K562 (cell line): Measurements from ENCODE around the gene PCP4L1. TPM values are rescaled to one million over a fixed set of nuclear protein-coding genes. Genes with fewer than 3 reads are reported as not detected.

ENCODE experiments used
- AFF4 ChIP-seq: sonication (generic); formaldehyde crosslinking; IDR thresholded peaks from 2 replicates; pipeline ENCODE4 v1.8.0; 2023; ENCODE audit warnings: mild to moderate bottlenecking, missing genetic modification reagents
- ARID2 ChIP-seq: fragments of 450-650 bp; IDR thresholded peaks from 2 replicates; pipeline ENCODE4 v1.6.1; 2017; ENCODE audit warnings: antibody characterized with exemption, mild to moderate bottlenecking
- CREB5 ChIP-seq: fragments of 250-450 bp; sonication (Bioruptor Pico); IDR thresholded peaks from 2 replicates; pipeline ENCODE4 v1.5.0; 2020; ENCODE audit warnings: mild to moderate bottlenecking
- DACH1 ChIP-seq: fragments of 450-650 bp; IDR thresholded peaks from 2 replicates; pipeline ENCODE4 v1.6.1; 2018; ENCODE audit not compliant: partially characterized antibody
- EWSR1 ChIP-seq: fragments of 450-650 bp; IDR thresholded peaks from 2 replicates; pipeline ENCODE4 v1.6.1; 2018; ENCODE audit warnings: borderline replicate concordance, mild to moderate bottlenecking, low read depth, moderate library complexity; ENCODE audit not compliant: partially characterized antibody
- GTF2F1 ChIP-seq: IDR thresholded peaks from 2 replicates; pipeline ENCODE4 v1.6.1; 2011; ENCODE audit warnings: low read depth, low read length, improper control_type of control experiment
- HMG20B ChIP-seq: fragments of 250-450 bp; sonication (Bioruptor Pico); IDR thresholded peaks from 2 replicates; pipeline ENCODE4 v1.5.0; 2021; ENCODE audit warnings: mild to moderate bottlenecking
- JUNB ChIP-seq: fragments of 450-650 bp; formaldehyde crosslinking; conservative IDR thresholded peaks from 2 replicates; pipeline ENCODE4 v1.4.0; 2020; ENCODE audit warnings: mild to moderate bottlenecking
- NR0B1 ChIP-seq: fragments of 450-650 bp; IDR thresholded peaks from one replicate; pipeline ENCODE4 v1.6.1; 2018; ENCODE audit warnings: mild to moderate bottlenecking, moderate library complexity; ENCODE audit not compliant: partially characterized antibody
- SIN3B ChIP-seq: fragments of 450-650 bp; IDR thresholded peaks from 2 replicates; pipeline ENCODE4 v1.6.1; 2017; ENCODE audit warnings: low read depth, mild to moderate bottlenecking, moderate library complexity
- STAT5B ChIP-seq: fragments of 250-450 bp; sonication (Bioruptor Pico); IDR thresholded peaks from 2 replicates; pipeline ENCODE4 v1.8.0; 2021; ENCODE audit warnings: mild to moderate bottlenecking, inconsistent platforms
- TAF15 ChIP-seq: fragments of 200-400 bp; formaldehyde crosslinking; IDR thresholded peaks from 2 replicates; pipeline ENCODE4 v1.6.1; 2017; ENCODE audit warnings: mild to moderate bottlenecking, low read depth, low read length, moderate library complexity
- WHSC1 ChIP-seq: IDR thresholded peaks from one replicate; pipeline ENCODE4 v1.6.1; 2012; ENCODE audit warnings: low read length, control low read depth, inconsistent platforms
- ZNF318 ChIP-seq, 2 experiments: fragments of 450-650 bp; IDR thresholded peaks; 2 replicates each; pipeline ENCODE4 v1.6.1; 2016; ENCODE audit warnings: mild to moderate bottlenecking in 2 of 2, borderline replicate concordance in 1 of 2, low read depth in 1 of 2, moderate library complexity in 1 of 2
- polyA plus RNA-seq, 8 experiments: library from polyadenylated mRNA; depleted of rRNA in 4 of 8; stranded (reverse) in 5 of 8; unstranded in 3 of 8; fragments of >200 nt; fragmentation: Nextera tagmentation in 2 of 8; fragmentation: Illumina TruSeq in 1 of 8; extraction: Ambion mirVana in 2 of 8; extraction: Trizol in 1 of 8; gene quantifications; 2 replicates each; pipeline versions ENCODE4 v1.2.1 to v1.2.3, GENCODE V29; 2011 to 2014; ENCODE audit warnings: inconsistent platforms in 1 of 8, missing spikeins in 1 of 8
- total RNA-seq, 7 experiments: library from RNA; depleted of rRNA in 6 of 7; stranded (reverse); fragments of >200 nt in 6 of 7; fragmentation: Illumina TruSeq in 2 of 7; extraction: Trizol in 2 of 7; gene quantifications; 2 replicates each; pipeline versions ENCODE4 v1.2.1 to v1.2.3, GENCODE V29; 2011 to 2021; ENCODE audit warnings: low replicate concordance in 1 of 7

The PCP4L1 gene
- total and polyA plus RNA-seq, 9 of the 15 experiments (the other 6 are each of a cell fraction or from before 2014, with no cell fraction given) = not detected

GRCh38 chr1:161307230-161307768 is 48.8 kb downstream of the PCP4L1 start (continued):
- TF ChIP-seq STAT5B (CRISPR knock-in tag) = no peak
- TF ChIP-seq AFF4 (CRISPR knock-in tag) = no peak
- no peak for TF ChIP-seq NR0B1
- TF ChIP-seq EWSR1 = no peak
- no peak for TF ChIP-seq WHSC1
- no peak for TF ChIP-seq HMG20B (CRISPR knock-in tag)
- TF ChIP-seq ZNF318 (IDR thresholded peaks at IDR 0.05; ENCODE audit: borderline replicate concordance in 1 of 2, low read depth in 1 of 2) = no peak
- no peak for TF ChIP-seq CREB5
- no peak for TF ChIP-seq DACH1
- TF ChIP-seq SIN3B = no peak
- no peak for TF ChIP-seq GTF2F1
- no peak for TF ChIP-seq TAF15
- no peak for TF ChIP-seq ARID2
- no peak for TF ChIP-seq JUNB
